GM23338 (cell line): ENCODE results near the gene INPP4A.

Source experiments
- EZH2 ChIP-seq: fragments of 200-600 bp; sonication (generic); IDR thresholded peaks from one replicate; pipeline ENCODE4 v1.8.0; 2017; ENCODE audit warnings: antibody characterized with exemption, mild to moderate bottlenecking, low read depth; ENCODE audit not compliant: unreplicated experiment
- POLR2AphosphoS5 ChIP-seq: IDR thresholded peaks from 2 replicates; pipeline ENCODE4 v1.6.1; 2016; ENCODE audit warnings: antibody characterized with exemption, low read depth
- ZNF114 ChIP-seq: fragments of 250-450 bp; sonication (Bioruptor Pico); IDR thresholded peaks from 2 replicates; pipeline ENCODE4 v1.5.0; 2020; ENCODE audit warnings: mild to moderate bottlenecking, moderate library complexity
- TF ChIP-seq, protein P1 (sequence below), 2 experiments: fragments of 200-600 bp in 1 of 2; sonication (generic) in 1 of 2; conservative IDR thresholded peaks; 2 replicates each; pipeline versions ENCODE4 v1.5.1 to v1.6.1; 2016 to 2017; ENCODE audit warnings: antibody characterized with exemption in 2 of 2, low read depth in 2 of 2, mild to moderate bottlenecking in 2 of 2, moderate library complexity in 1 of 2

- no peak for TF ChIP-seq POLR2AphosphoS5
- TF ChIP-seq ZNF114 (CRISPR knock-in tag): no peak
- TF ChIP-seq, protein P1, sequence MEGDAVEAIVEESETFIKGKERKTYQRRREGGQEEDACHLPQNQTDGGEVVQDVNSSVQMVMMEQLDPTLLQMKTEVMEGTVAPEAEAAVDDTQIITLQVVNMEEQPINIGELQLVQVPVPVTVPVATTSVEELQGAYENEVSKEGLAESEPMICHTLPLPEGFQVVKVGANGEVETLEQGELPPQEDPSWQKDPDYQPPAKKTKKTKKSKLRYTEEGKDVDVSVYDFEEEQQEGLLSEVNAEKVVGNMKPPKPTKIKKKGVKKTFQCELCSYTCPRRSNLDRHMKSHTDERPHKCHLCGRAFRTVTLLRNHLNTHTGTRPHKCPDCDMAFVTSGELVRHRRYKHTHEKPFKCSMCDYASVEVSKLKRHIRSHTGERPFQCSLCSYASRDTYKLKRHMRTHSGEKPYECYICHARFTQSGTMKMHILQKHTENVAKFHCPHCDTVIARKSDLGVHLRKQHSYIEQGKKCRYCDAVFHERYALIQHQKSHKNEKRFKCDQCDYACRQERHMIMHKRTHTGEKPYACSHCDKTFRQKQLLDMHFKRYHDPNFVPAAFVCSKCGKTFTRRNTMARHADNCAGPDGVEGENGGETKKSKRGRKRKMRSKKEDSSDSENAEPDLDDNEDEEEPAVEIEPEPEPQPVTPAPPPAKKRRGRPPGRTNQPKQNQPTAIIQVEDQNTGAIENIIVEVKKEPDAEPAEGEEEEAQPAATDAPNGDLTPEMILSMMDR (conservative IDR thresholded peaks at IDR 0.05; ENCODE audit: low read depth in 2 of 2): no peak
- TF ChIP-seq EZH2: no peak
Observed at GRCh38 chr2:98445177-98445682, 572 bp downstream of the INPP4A start.
